Progenitor cell of endocrine pancreas (in vitro differentiated cells): Measurements from ENCODE around the gene REPS1. TPM values are rescaled to one million over a fixed set of nuclear protein-coding genes. Genes with fewer than 3 reads are reported as not detected.
A peak's percentile ranks its signal among the peaks of the same experiment; 100 is the strongest.

Experiments
- DNase-seq: peaks from one replicate; pipeline ENCODE4 v3.0.0; 2021; ENCODE audit warnings: low spot score; ENCODE audit not compliant: unreplicated experiment
- H3K27ac Mint-ChIP-seq: 2 replicates; pipeline ENCODE4 v1.8.0; 2021; ENCODE audit warnings: mild to moderate bottlenecking, moderate library complexity, mixed read lengths
- H3K27me3 Mint-ChIP-seq: 2 replicates; pipeline ENCODE4 v1.8.0; 2021; ENCODE audit warnings: mixed read lengths
- H3K36me3 Mint-ChIP-seq: 2 replicates; pipeline ENCODE4 v1.8.0; 2022; ENCODE audit warnings: mixed read lengths; ENCODE audit not compliant: insufficient read depth
- H3K4me1 Mint-ChIP-seq: 2 replicates; pipeline ENCODE4 v1.8.0; 2021; ENCODE audit warnings: low read depth, mixed read lengths
- H3K4me3 Mint-ChIP-seq: 2 replicates; pipeline ENCODE4 v1.8.0; 2021; ENCODE audit warnings: low read depth, mild to moderate bottlenecking, moderate library complexity, mixed read lengths
- H3K9me3 Mint-ChIP-seq: 2 replicates; pipeline ENCODE4 v1.8.0; 2021; ENCODE audit warnings: low read depth, mixed read lengths
- total RNA-seq: library from RNA; stranded (reverse); gene quantifications from 2 replicates; pipeline ENCODE4 v1.2.1, GENCODE V29; 2021
- TF ChIP-seq, protein P1 (sequence below): fragments of 200-600 bp; sonication (generic); IDR thresholded peaks from one replicate; pipeline ENCODE4 v1.5.0; 2021; ENCODE audit warnings: antibody characterized with exemption, mild to moderate bottlenecking; ENCODE audit not compliant: unreplicated experiment

The REPS1 gene
- total RNA-seq, 1 donor from 2014 or later: 60.3 TPM

DNA sequence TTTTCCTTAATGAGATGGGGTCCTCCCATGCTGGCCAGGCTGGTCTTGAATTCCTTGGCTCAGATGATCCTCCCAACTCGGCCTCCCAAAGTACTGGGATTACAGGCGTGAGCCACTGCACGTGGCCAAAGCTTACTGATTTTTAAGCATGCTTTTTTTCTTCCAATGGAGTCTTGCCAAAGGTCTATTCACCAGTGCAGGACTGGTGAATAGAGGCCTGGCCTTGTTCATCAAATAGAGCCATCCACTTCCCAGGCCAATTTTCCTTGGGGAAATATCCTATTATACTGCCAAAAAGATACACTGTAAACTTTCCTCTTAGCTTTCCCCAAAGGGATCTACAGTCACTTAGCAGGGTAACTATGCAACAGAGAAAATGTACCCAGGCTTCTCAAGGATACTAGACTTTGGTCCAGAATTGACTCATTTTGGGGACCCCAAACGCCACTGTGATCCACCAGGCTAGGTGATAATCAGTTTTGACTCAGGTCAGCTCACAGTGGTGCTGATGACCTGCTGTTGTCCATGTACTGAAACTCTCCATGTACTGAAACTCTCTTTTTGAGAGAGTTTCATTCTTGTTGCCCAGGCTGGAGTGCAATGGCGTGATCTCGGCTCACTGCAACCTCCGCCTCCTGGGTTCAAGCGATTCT lies 91.8 kb downstream of the REPS1 start:
- Mint-ChIP-seq H3K9me3 (no peaks in the 10 kb centered on the region), H3K4me3 (no peak overlapping the region), H3K27ac (no peak overlapping the region), H3K4me1 (peaks cover 1% of the 10 kb centered on the region), H3K36me3 (peaks cover 21% of the 10 kb centered on the region), H3K27me3 (no peaks in the 10 kb centered on the region)
- DNase-seq: no peak
- TF ChIP-seq, protein P1, sequence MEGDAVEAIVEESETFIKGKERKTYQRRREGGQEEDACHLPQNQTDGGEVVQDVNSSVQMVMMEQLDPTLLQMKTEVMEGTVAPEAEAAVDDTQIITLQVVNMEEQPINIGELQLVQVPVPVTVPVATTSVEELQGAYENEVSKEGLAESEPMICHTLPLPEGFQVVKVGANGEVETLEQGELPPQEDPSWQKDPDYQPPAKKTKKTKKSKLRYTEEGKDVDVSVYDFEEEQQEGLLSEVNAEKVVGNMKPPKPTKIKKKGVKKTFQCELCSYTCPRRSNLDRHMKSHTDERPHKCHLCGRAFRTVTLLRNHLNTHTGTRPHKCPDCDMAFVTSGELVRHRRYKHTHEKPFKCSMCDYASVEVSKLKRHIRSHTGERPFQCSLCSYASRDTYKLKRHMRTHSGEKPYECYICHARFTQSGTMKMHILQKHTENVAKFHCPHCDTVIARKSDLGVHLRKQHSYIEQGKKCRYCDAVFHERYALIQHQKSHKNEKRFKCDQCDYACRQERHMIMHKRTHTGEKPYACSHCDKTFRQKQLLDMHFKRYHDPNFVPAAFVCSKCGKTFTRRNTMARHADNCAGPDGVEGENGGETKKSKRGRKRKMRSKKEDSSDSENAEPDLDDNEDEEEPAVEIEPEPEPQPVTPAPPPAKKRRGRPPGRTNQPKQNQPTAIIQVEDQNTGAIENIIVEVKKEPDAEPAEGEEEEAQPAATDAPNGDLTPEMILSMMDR: no peak

DNA sequence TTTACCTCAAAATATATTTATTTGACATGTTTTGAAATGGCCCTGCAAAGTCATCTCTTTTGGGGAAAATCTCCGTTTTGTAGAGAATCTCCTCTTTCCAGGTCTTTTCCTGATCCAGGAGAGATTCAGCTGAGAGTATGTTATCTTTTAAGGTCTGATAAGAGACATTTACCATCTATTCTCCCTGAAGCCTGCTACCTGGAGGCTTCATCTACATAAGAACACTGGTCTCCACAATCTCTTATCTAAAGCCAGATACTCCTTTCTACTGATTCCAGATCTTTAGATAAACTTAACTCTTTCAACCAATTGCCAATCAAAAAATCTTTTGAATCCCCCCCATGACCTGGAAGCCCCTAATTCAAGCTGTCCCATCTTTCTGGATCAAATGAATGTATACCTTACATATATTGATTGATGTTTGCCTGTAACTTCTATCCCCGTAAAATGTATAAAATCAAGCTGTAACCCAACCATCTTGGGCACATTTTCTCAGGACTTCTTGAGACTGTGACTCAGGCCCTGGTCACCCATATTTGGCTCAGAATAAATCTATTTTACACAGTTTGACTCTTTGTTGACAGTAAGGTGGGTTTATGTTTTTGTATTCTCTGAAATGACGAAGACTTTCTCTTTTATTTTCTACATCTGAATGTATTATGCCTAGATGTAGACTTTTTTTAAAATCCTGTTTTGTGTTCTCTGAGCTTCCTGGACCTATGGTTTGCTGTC lies 96.6 kb downstream of the REPS1 start:
- TF ChIP-seq, protein P1: no peak
- H3K36me3 Mint-ChIP-seq: peaks cover 5% of the 10 kb centered on the region
- H3K4me3 Mint-ChIP-seq: no peak overlapping the region
- no peaks in the 10 kb centered on the region for H3K27me3 Mint-ChIP-seq
- H3K9me3 Mint-ChIP-seq: no peaks in the 10 kb centered on the region
- DNase-seq: no peak
- H3K27ac Mint-ChIP-seq: peak overlapping the region; percentile 12
- H3K4me1 Mint-ChIP-seq: no peaks in the 10 kb centered on the region

DNA sequence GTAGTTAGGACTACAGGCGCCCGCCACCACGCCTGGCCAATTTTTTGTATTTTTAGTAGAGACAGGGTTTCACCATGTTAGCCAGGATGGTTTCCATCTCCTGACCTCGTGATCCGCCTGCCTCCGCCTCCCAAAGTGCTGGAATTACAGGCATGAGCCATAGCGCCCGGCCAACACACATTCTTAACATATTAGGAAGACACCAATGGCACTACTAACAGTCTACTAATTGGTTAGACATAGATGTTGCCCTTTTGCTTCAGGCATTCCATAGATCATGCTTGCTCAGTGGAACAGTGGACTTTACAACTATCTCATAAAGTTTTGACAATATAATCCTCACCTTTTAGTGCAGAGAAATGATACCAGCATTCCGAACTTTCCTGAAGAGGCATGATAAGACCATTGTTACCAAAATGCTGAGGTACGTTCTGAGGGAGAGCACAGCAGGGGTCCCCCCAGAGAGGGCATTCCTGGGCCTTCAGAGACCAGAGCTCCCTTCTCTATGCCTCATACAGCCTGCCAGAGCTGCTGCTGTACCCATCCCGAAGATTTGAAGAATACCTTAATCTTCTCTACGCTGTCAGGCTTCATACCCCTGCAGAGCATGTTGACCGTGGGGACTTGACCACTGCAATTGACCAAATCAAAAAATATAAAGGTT lies 102.8 kb downstream of the REPS1 start:
- Mint-ChIP-seq H3K27ac (no peak overlapping the region), H3K4me1 (no peaks in the 10 kb centered on the region), H3K4me3 (no peak overlapping the region), H3K36me3 (no peaks in the 10 kb centered on the region), H3K9me3 (peaks cover 2% of the 10 kb centered on the region), H3K27me3 (no peaks in the 10 kb centered on the region)
- TF ChIP-seq, protein P1: no peak
- no peak for DNase-seq

DNA sequence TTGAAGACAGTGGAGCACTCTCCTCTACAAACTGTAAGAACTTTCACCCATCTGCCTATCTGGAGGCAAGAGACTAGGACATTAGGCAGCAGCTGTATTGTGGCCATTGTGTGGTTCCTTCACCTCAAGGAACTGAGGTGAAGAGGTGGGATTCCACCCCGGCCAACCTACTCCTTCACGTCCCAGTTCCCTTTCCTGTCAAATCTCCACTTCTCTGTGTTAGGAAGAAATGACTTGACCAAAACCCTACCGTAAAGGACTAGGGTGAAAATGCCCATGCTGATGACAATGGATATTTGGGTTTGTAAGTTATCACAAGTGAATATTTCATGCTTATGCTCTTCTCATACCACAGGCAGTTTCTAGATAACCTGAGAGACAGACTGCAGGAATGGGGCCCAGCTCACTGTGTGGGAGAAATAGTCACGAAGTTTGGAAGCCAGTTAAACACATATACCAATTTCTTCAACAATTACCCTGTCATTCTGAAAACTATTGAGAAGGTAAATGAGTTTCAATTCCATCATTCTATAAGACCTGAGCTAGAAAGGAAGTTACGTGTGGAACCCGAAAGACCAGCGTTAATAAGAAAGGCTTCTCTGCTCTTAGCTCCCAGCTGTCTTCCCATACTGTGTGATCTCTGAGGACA lies 105.6 kb downstream of the REPS1 start:
- Mint-ChIP-seq H3K4me3 (no peak overlapping the region), H3K9me3 (peaks cover 3% of the 10 kb centered on the region), H3K27ac (no peak overlapping the region), H3K27me3 (no peaks in the 10 kb centered on the region), H3K4me1 (peaks cover 6% of the 10 kb centered on the region), H3K36me3 (no peaks in the 10 kb centered on the region)
- TF ChIP-seq, protein P1: no peak
- no peak for DNase-seq

DNA sequence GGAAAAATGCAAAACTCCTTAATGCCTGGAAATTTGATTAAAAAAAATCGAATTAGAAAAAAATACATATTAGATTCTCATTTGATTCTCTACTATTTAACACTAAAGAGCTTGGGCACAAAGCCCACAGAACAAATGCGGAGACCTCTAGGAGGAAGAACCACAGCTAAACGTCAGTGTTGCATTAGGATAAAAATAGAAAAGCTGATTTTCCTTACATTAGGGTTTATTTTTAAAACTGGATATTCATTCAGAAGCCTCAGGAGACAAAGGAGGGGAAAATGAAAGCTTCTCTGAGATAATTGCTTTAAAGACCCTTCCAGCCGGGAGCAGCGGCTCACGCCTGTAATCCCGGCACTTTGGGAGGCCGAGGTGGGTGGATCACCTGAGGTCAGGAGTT lies 114.9 kb downstream of the REPS1 start:
- peaks cover 1% of the 10 kb centered on the region for H3K4me1 Mint-ChIP-seq
- H3K4me3 Mint-ChIP-seq: no peak overlapping the region
- TF ChIP-seq, protein P1: no peak
- no peak overlapping the region for H3K27ac Mint-ChIP-seq
- DNase-seq: no peak
- no peaks in the 10 kb centered on the region for H3K9me3 Mint-ChIP-seq
- H3K36me3 Mint-ChIP-seq: no peaks in the 10 kb centered on the region
- H3K27me3 Mint-ChIP-seq: peaks cover 4% of the 10 kb centered on the region
